ENCODE results near the gene CYP2W1.

DNA sequence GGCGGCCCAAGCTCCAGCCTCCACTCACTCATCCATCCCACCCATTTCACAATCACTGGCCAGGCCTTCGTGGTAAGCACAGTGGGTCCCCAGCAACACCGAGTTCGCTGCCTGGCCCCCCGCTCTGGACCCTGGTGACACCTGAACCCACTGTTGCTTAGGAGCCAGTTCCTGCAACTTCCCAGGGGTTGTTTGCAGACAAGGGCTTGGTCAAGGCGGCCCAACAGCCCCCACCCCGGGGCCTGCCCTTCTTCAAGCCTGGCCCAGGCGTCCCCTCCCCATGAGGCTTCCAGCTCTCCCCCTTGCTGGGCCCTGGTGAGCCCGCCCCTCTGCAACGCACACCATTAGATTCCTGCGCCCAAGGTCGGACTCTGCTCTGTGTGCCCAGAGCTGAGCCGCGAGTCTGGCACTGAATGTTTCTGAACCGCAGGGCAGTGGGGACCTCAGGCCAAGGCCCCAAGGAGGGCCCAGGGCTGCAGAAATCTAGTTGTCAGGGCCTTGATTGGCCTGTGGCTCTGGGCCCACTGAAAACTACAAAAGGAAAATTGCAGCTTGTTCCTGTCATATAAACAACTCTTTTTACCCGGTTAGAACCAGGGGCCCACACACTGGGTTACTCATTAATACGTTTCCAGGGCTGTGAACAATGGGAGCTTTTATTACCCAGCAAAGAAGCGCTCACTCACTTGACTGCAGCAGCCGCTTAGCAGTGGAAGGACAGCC lies 5.5 kb upstream of the CYP2W1 start:
- TF ChIP-seq, protein P1, sequence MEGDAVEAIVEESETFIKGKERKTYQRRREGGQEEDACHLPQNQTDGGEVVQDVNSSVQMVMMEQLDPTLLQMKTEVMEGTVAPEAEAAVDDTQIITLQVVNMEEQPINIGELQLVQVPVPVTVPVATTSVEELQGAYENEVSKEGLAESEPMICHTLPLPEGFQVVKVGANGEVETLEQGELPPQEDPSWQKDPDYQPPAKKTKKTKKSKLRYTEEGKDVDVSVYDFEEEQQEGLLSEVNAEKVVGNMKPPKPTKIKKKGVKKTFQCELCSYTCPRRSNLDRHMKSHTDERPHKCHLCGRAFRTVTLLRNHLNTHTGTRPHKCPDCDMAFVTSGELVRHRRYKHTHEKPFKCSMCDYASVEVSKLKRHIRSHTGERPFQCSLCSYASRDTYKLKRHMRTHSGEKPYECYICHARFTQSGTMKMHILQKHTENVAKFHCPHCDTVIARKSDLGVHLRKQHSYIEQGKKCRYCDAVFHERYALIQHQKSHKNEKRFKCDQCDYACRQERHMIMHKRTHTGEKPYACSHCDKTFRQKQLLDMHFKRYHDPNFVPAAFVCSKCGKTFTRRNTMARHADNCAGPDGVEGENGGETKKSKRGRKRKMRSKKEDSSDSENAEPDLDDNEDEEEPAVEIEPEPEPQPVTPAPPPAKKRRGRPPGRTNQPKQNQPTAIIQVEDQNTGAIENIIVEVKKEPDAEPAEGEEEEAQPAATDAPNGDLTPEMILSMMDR (IDR thresholded peaks at IDR 0.05) = no peak
- TF ChIP-seq EZH2 (IDR thresholded peaks at IDR 0.05) = no peak
- TF ChIP-seq EZH2phosphoT487 (IDR thresholded peaks at IDR 0.05) = no peak
